CD8-positive, alpha-beta memory T cell (primary cell): ENCODE data around the gene ST7L. TPM values are rescaled to one million over a fixed set of nuclear protein-coding genes. Genes with fewer than 3 reads are reported as not detected.

ENCODE experiments used
- CTCF ChIA-PET: fragments of 350-600 bp; sonication (Branson Sonifier 250); formaldehyde crosslinking; loops from one replicate; lab custom pipeline; 2021; ENCODE audit warnings: antibody characterized with exemption; lab: Charles Lee
- POLR2A ChIA-PET: fragments of 350-600 bp; sonication (Branson Sonifier 250); formaldehyde crosslinking; loops from one replicate; lab custom pipeline; 2021; ENCODE audit warnings: antibody characterized with exemption; lab: Charles Lee
- DNase-seq, 5 donors: peaks; one replicate each; pipeline versions ENCODE4 v3.0.0 to v3.0.0-alpha.2; 2020 to 2022; ENCODE audit warnings: mixed read lengths in 1 of 5
- H3K27ac ChIP-seq: one replicate; pipeline ENCODE4 v1.7.0; 2013; ENCODE audit warnings: low read depth, mild to moderate bottlenecking, low read length, moderate library complexity
- H3K27me3 ChIP-seq: 2 replicates; pipeline ENCODE4 v1.7.0; 2013; ENCODE audit warnings: low read length, mild to moderate bottlenecking; ENCODE audit not compliant: insufficient read depth, poor library complexity, severe bottlenecking
- H3K36me3 ChIP-seq: 2 replicates; pipeline ENCODE4 v1.7.0; 2013; ENCODE audit warnings: mild to moderate bottlenecking, low read length, moderate library complexity; ENCODE audit not compliant: insufficient read depth
- H3K4me1 ChIP-seq: 2 replicates; pipeline ENCODE4 v1.7.0; 2013; ENCODE audit warnings: mild to moderate bottlenecking, low read length, moderate library complexity; ENCODE audit not compliant: insufficient read depth
- H3K4me3 ChIP-seq: 2 replicates; pipeline ENCODE4 v1.7.0; 2013; ENCODE audit warnings: mild to moderate bottlenecking, low read length
- H3K9me3 ChIP-seq: 2 replicates; pipeline ENCODE4 v1.7.0; 2013; ENCODE audit warnings: mild to moderate bottlenecking, low read length
- H3K27ac Mint-ChIP-seq, 8 donors: one replicate each; pipeline ENCODE4 v1.8.0; 2020 to 2021; ENCODE audit warnings: mixed read lengths in 8 of 8, mild to moderate bottlenecking in 6 of 8, inconsistent platforms in 3 of 8, moderate library complexity in 3 of 8
- H3K27me3 Mint-ChIP-seq, 2 donors: one replicate each; pipeline ENCODE4 v1.8.0; 2020 to 2021; ENCODE audit warnings: mixed read lengths in 2 of 2, mild to moderate bottlenecking in 1 of 2, moderate library complexity in 1 of 2
- H3K36me3 Mint-ChIP-seq, 3 donors: one replicate each; pipeline ENCODE4 v1.8.0; 2020 to 2021; ENCODE audit warnings: mixed read lengths in 3 of 3, inconsistent platforms in 1 of 3, mild to moderate bottlenecking in 1 of 3
- H3K4me1 Mint-ChIP-seq, 3 donors: one replicate each; pipeline ENCODE4 v1.8.0; 2020 to 2021; ENCODE audit warnings: mixed read lengths in 3 of 3, inconsistent platforms in 1 of 3, mild to moderate bottlenecking in 1 of 3
- H3K4me3 Mint-ChIP-seq, 7 donors: one replicate each; pipeline ENCODE4 v1.8.0; 2020 to 2021; ENCODE audit warnings: mixed read lengths in 7 of 7, mild to moderate bottlenecking in 6 of 7, moderate library complexity in 4 of 7, inconsistent platforms in 2 of 7
- H3K9me3 Mint-ChIP-seq, 5 donors: one replicate each; pipeline ENCODE4 v1.8.0; 2020 to 2022; ENCODE audit warnings: mixed read lengths in 5 of 5, mild to moderate bottlenecking in 3 of 5, moderate library complexity in 2 of 5, inconsistent platforms in 1 of 5
- polyA plus RNA-seq: library from polyadenylated mRNA; unstranded; fragments of 300-500 nt; fragmentation: Illumina TruSeq; gene quantifications from one replicate; pipeline ENCODE4 v1.2.3, GENCODE V29; 2021
- total RNA-seq, 2 experiments: library from RNA; stranded (reverse); gene quantifications; one replicate each; pipeline ENCODE4 v1.2.3, GENCODE V29; 2021

ST7L gene
- total and polyA plus RNA-seq, 3 experiments from 2014 or later, result 11.3 to 12.2 (median 11.6) TPM

GRCh38 chr1:112506731-112507130 lies 112.2 kb downstream of the ST7L start:
- H3K36me3 Mint-ChIP-seq, result peaks cover 0 to 2% (median 0%) of the 10 kb centered on the region in 3 donors
- no peak overlapping the region for H3K27ac ChIP-seq
- no peak overlapping the region for H3K4me3 ChIP-seq
- peaks cover 31 to 38% of the 10 kb centered on the region in 2 donors for H3K27me3 Mint-ChIP-seq
- H3K27me3 ChIP-seq, result peaks cover 47% of the 10 kb centered on the region
- DNase-seq, result no peak
- CTCF ChIA-PET, result no interaction called here
- H3K4me3 Mint-ChIP-seq, result peak overlapping the region in 4 of 7 donors; percentile 73 to 85 (median 82)
- no peak overlapping the region for H3K27ac Mint-ChIP-seq
- no peaks in the 10 kb centered on the region for H3K9me3 ChIP-seq
- no peaks in the 10 kb centered on the region for H3K9me3 Mint-ChIP-seq
- peaks cover 9 to 25% (median 10%) of the 10 kb centered on the region in 3 donors for H3K4me1 Mint-ChIP-seq
- H3K36me3 ChIP-seq, result no peaks in the 10 kb centered on the region
- H3K4me1 ChIP-seq, result peaks cover 12% of the 10 kb centered on the region
- POLR2A ChIA-PET, result no interaction called here

DNA sequence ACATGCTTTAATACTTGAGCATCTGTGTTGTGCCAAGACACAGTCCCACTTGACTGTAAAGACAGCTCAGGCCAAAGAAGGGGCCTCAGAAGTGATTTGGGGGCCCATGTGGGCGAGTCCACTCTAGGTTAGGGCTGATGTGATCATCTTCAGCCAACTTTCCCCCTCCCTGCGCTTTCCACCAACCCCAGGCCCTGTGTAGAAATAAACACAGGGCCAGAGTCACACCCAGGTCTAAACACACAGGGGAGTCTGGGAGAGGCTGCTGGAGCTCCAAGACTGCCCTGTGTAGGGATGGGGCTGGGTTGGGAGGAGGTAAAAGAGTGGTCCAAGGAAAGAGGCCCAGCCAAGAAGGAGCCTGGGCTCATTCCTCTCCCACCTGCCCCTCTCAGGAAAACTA lies 112.6 kb downstream of the ST7L start:
- peaks cover 0 to 2% (median 0%) of the 10 kb centered on the region in 3 donors for H3K36me3 Mint-ChIP-seq
- peaks cover 9 to 28% (median 12%) of the 10 kb centered on the region in 3 donors for H3K4me1 Mint-ChIP-seq
- ChIA-PET POLR2A (no interaction called here), CTCF (interaction anchor here (1.0 kb wide), 1 partner anchor 21 kb away, joined by 3 read pairs; no protein-coding TSS in a partner anchor)
- Histone ChIP-seq H3K27me3 (peaks cover 51% of the 10 kb centered on the region), H3K27ac (no peak overlapping the region), H3K9me3 (no peaks in the 10 kb centered on the region), H3K36me3 (no peaks in the 10 kb centered on the region), H3K4me1 (peaks cover 16% of the 10 kb centered on the region), H3K4me3 (no peak overlapping the region)
- H3K9me3 Mint-ChIP-seq, result no peaks in the 10 kb centered on the region
- no peak for DNase-seq
- peaks cover 34 to 42% of the 10 kb centered on the region in 2 donors for H3K27me3 Mint-ChIP-seq
- H3K27ac Mint-ChIP-seq, result no peak overlapping the region
- no peak overlapping the region for H3K4me3 Mint-ChIP-seq

- peaks cover 37 to 46% of the 10 kb centered on the region in 2 donors for H3K27me3 Mint-ChIP-seq
- no peak overlapping the region for H3K27ac ChIP-seq
These were observed 113.1 kb downstream of the ST7L start for GRCh38 chr1:112505878-112506277.

DNA sequence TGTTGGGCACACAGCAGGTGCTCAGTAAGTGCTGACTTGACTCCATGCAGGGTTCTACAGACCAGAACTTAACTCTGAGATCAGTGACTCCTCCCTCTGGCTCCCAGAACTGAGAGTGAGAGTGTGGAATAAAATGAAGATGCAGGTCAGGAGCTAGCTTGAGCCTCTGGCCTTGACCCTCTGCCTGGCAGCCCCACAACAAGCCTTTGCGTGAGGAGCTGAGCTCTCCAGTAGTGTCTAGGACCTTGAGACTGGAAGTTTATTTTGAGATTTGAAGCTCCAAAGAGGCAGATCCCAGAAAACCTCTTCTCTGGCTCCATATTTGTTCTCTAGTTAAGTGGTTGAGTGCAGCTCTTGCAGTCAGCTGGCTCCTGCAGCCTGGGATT lies 113.5 kb downstream of the ST7L start:
- Mint-ChIP-seq H3K4me3 (peak overlapping the region in 1 of 7 donors; percentile 31), H3K9me3 (peaks cover 0 to 2% (median 0%) of the 10 kb centered on the region in 5 donors), H3K27me3 (peaks cover 38 to 48% of the 10 kb centered on the region in 2 donors), H3K4me1 (peaks cover 9 to 28% (median 12%) of the 10 kb centered on the region in 3 donors), H3K36me3 (peaks cover 0 to 2% (median 0%) of the 10 kb centered on the region in 3 donors), H3K27ac (no peak overlapping the region)
- CTCF ChIA-PET, result interaction anchor here (1.0 to 1.3 kb wide), 2 partner anchors 16 to 22 kb away, joined by 3 read pairs; no protein-coding TSS in a partner anchor
- no peak for DNase-seq
- Histone ChIP-seq H3K36me3 (no peaks in the 10 kb centered on the region), H3K4me3 (no peak overlapping the region), H3K9me3 (no peaks in the 10 kb centered on the region), H3K27me3 (peaks cover 56% of the 10 kb centered on the region), H3K27ac (no peak overlapping the region), H3K4me1 (peaks cover 17% of the 10 kb centered on the region)
- POLR2A ChIA-PET, result no interaction called here

More at GRCh38 chr1:112505878-112506277, 113.1 kb downstream of the ST7L start:
- no peak overlapping the region for H3K4me3 ChIP-seq
- H3K27ac Mint-ChIP-seq, result no peak overlapping the region
- no peaks in the 10 kb centered on the region for H3K36me3 ChIP-seq
- no peak for DNase-seq
- H3K4me1 Mint-ChIP-seq, result peaks cover 9 to 28% (median 12%) of the 10 kb centered on the region in 3 donors
- peaks cover 0 to 2% (median 0%) of the 10 kb centered on the region in 3 donors for H3K36me3 Mint-ChIP-seq
- ChIA-PET POLR2A (no interaction called here), CTCF (interaction anchor here (1.0 kb wide), 1 partner anchor 22 kb away, joined by 3 read pairs; no protein-coding TSS in a partner anchor)
- peaks cover 56% of the 10 kb centered on the region for H3K27me3 ChIP-seq
- no peaks in the 10 kb centered on the region for H3K9me3 ChIP-seq
- H3K4me3 Mint-ChIP-seq, result no peak overlapping the region
- peaks cover 0 to 1% (median 0%) of the 10 kb centered on the region in 5 donors for H3K9me3 Mint-ChIP-seq
- H3K4me1 ChIP-seq, result peaks cover 17% of the 10 kb centered on the region

DNA sequence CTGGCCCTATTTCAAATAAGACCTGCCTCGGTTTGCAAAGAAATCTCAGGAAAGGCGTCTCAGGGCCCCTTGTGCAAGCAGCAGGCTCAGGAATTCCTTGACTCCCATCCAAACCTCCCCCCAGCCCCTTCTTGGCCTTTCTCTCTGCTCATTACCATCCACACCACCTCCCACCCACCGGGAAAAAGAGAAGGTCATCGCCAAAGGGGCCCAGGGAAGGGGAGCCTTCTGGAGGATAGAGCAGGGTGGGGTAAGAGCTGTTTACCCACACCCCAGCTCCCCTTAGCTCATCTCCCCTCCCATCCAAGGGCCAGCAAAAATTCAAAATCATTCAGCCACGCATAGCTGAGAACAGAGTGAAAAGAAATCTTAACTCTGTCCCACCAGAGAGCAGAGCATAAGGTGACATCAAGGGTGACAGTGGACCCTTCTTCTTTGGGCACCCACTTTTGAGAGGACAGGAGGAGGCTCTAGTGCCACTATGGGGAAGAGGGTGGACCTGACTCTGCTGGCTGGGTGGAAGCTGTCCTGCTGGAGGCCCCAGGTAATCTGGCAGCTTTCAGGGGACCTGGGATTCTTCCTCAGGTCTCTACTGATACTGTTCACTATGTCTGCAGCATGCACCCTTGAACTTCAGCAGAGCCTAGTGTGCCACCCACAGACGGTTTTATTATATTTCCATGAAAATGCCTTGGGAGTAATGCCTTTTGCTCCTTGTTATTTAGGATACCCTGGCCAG lies 114.1 kb downstream of the ST7L start:
- CTCF ChIA-PET, result interaction anchor here (0.8 to 1.3 kb wide), 2 partner anchors 17 to 106 kb away, joined by 3 read pairs; no protein-coding TSS in a partner anchor

GRCh38 chr1:112504001-112504660 lies 114.8 kb downstream of the ST7L start:
- H3K27me3 Mint-ChIP-seq, result peaks cover 40 to 58% of the 10 kb centered on the region in 2 donors
- Histone ChIP-seq H3K4me3 (no peak overlapping the region), H3K4me1 (peaks cover 17% of the 10 kb centered on the region), H3K27ac (no peak overlapping the region), H3K9me3 (no peaks in the 10 kb centered on the region), H3K27me3 (peaks cover 56% of the 10 kb centered on the region), H3K36me3 (no peaks in the 10 kb centered on the region)
- ChIA-PET CTCF (interaction anchor here (0.8 to 3.8 kb wide), 3 partner anchors 17 to 205 kb away, joined by 3 to 51 read pairs (median 3); no protein-coding TSS in a partner anchor), POLR2A (no interaction called here)
- H3K9me3 Mint-ChIP-seq, result peaks cover 0 to 2% (median 0%) of the 10 kb centered on the region in 5 donors
- peaks cover 9 to 23% (median 12%) of the 10 kb centered on the region in 3 donors for H3K4me1 Mint-ChIP-seq
- no peak overlapping the region for H3K27ac Mint-ChIP-seq
- no peak for DNase-seq
- H3K4me3 Mint-ChIP-seq, result peak overlapping the region in 2 of 7 donors; percentile 21 to 52
- peaks cover 0 to 2% (median 0%) of the 10 kb centered on the region in 3 donors for H3K36me3 Mint-ChIP-seq

More for the DNA sequence above, 114.1 kb downstream of the ST7L start:
- Mint-ChIP-seq H3K27me3 (peaks cover 39 to 51% of the 10 kb centered on the region in 2 donors), H3K27ac (no peak overlapping the region), H3K36me3 (peaks cover 0 to 2% (median 0%) of the 10 kb centered on the region in 3 donors), H3K9me3 (peaks cover 0 to 2% (median 0%) of the 10 kb centered on the region in 5 donors), H3K4me1 (peaks cover 9 to 28% (median 12%) of the 10 kb centered on the region in 3 donors), H3K4me3 (peak overlapping the region in 2 of 7 donors; percentile 31 to 52)
- H3K4me1 ChIP-seq, result peaks cover 17% of the 10 kb centered on the region
- peaks cover 56% of the 10 kb centered on the region for H3K27me3 ChIP-seq
- H3K27ac ChIP-seq, result no peak overlapping the region
- H3K4me3 ChIP-seq, result no peak overlapping the region
- H3K36me3 ChIP-seq, result no peaks in the 10 kb centered on the region
- no peak for DNase-seq
- H3K9me3 ChIP-seq, result no peaks in the 10 kb centered on the region
- POLR2A ChIA-PET, result no interaction called here

- no peaks in the 10 kb centered on the region for H3K36me3 ChIP-seq
- DNase-seq, result no peak
- no peak overlapping the region for H3K4me3 ChIP-seq
- POLR2A ChIA-PET, result interaction anchor here (1.5 kb wide), 1 partner anchor 205 kb away, joined by 3 read pairs; no protein-coding TSS in a partner anchor
- peaks cover 50% of the 10 kb centered on the region for H3K27me3 ChIP-seq
- peaks cover 0 to 2% (median 0%) of the 10 kb centered on the region in 3 donors for H3K36me3 Mint-ChIP-seq
- peak overlapping the region; percentile 5 to 76 (median 32) for H3K4me3 Mint-ChIP-seq
- peaks cover 0 to 2% (median 0%) of the 10 kb centered on the region in 5 donors for H3K9me3 Mint-ChIP-seq
- H3K4me1 ChIP-seq, result peaks cover 10% of the 10 kb centered on the region
- no peak overlapping the region for H3K27ac ChIP-seq
- CTCF ChIA-PET, result interaction anchor here (0.9 to 3.8 kb wide), 11 partner anchors 10 to 212 kb away, joined by 3 to 51 read pairs (median 8); partner anchors contain the start of genes MOV10 and PPM1J
- H3K4me1 Mint-ChIP-seq, result peaks cover 9 to 18% (median 10%) of the 10 kb centered on the region in 3 donors
- no peak overlapping the region for H3K27ac Mint-ChIP-seq
- H3K9me3 ChIP-seq, result no peaks in the 10 kb centered on the region
- H3K27me3 Mint-ChIP-seq, result peaks cover 48 to 69% of the 10 kb centered on the region in 2 donors
These were observed 116.1 kb downstream of the ST7L start for GRCh38 chr1:112502826-112503225.
